ENCODE results near the gene TXNRD2. TPM values are rescaled to one million over a fixed set of nuclear protein-coding genes. Genes with fewer than 3 reads are reported as not detected.

Gene TXNRD2
- total and polyA plus RNA-seq, 7 donors: 13.7 to 35.1 (median 21.1) TPM

- 90 to 94% (median 93%) methylated on average over 13 of the region's 13 CpGs for WGBS, 3 donors
- ATAC-seq (no peak), DNase-seq (no peak)
- TF ChIP-seq CTCF (IDR thresholded peaks at IDR 0.05): no peak
- intact Hi-C loops (cut with DNase I): no loop called here
- peaks cover 5 to 56% of the 10 kb centered on the region in 2 donors for H3K36me3 ChIP-seq (ENCODE audit: insufficient read depth in 1 of 2, low read depth in 1 of 2)
- no peaks in the 10 kb centered on the region for H3K27me3 ChIP-seq (ENCODE audit: insufficient read depth in 3 of 3, low read length in 2 of 3)
- no peaks in the 10 kb centered on the region for H3K9me3 ChIP-seq
- no peak overlapping the region for H3K4me3 ChIP-seq
- H3K27ac ChIP-seq: no peak overlapping the region
- peaks cover 10% of the 10 kb centered on the region for H3K4me1 ChIP-seq
These were observed 48.7 kb downstream of the TXNRD2 start for GRCh38 chr22:19892925-19893324.

GRCh38 chr22:19892257-19892879 is 49.2 kb downstream of the TXNRD2 start:
- WGBS, 3 donors: 71 to 72% (median 72%) methylated on average over 24 of the region's 24 CpGs
- no peak for DNase-seq
- TF ChIP-seq CTCF (IDR thresholded peaks at IDR 0.05): no peak
- Histone ChIP-seq H3K4me3 (no peak overlapping the region), H3K27me3 (ENCODE audit: insufficient read depth in 3 of 3, low read length in 2 of 3) (no peaks in the 10 kb centered on the region), H3K36me3 (ENCODE audit: insufficient read depth in 1 of 2, low read depth in 1 of 2) (peaks cover 5 to 51% of the 10 kb centered on the region in 2 donors), H3K4me1 (peaks cover 10% of the 10 kb centered on the region), H3K9me3 (no peaks in the 10 kb centered on the region), H3K27ac (no peak overlapping the region)
- ATAC-seq: no peak
- intact Hi-C loops (cut with DNase I): no loop called here

GRCh38 chr22:19891317-19892256 is 50.0 kb downstream of the TXNRD2 start:
- Histone ChIP-seq H3K4me1 (peaks cover 12% of the 10 kb centered on the region), H3K4me3 (no peak overlapping the region), H3K27me3 (ENCODE audit: insufficient read depth in 3 of 3, low read length in 2 of 3) (no peaks in the 10 kb centered on the region), H3K9me3 (no peaks in the 10 kb centered on the region), H3K27ac (no peak overlapping the region), H3K36me3 (ENCODE audit: insufficient read depth in 1 of 2, low read depth in 1 of 2) (peaks cover 5 to 44% of the 10 kb centered on the region in 2 donors)
- intact Hi-C loops (cut with DNase I): no loop called here
- DNase-seq (no peak), ATAC-seq (no peak)
- 50 to 54% (median 52%) methylated on average over 32 of the region's 32 CpGs for WGBS, 3 donors
- TF ChIP-seq CTCF (IDR thresholded peaks at IDR 0.05): no peak

GRCh38 chr22:19890502-19891316 is 50.9 kb downstream of the TXNRD2 start:
- H3K27me3 ChIP-seq (ENCODE audit: insufficient read depth in 3 of 3, low read length in 2 of 3): no peaks in the 10 kb centered on the region
- DNase-seq: peak in 1 of 2 donors; percentile 47
- H3K36me3 ChIP-seq (ENCODE audit: insufficient read depth in 1 of 2, low read depth in 1 of 2): peaks cover 5 to 41% of the 10 kb centered on the region in 2 donors
- H3K27ac ChIP-seq: no peak overlapping the region
- ATAC-seq: no peak
- TF ChIP-seq CTCF (IDR thresholded peaks at IDR 0.05): no peak
- H3K9me3 ChIP-seq: no peaks in the 10 kb centered on the region
- intact Hi-C loops (cut with DNase I): no loop called here
- 72 to 76% (median 75%) methylated on average over 19 to 20 of the region's 20 CpGs for WGBS, 3 donors
- peaks cover 12% of the 10 kb centered on the region for H3K4me1 ChIP-seq
- no peak overlapping the region for H3K4me3 ChIP-seq
